Endothelial cell of hepatic sinusoid (primary cell): Measurements from ENCODE around the gene ANKRD12.
"Not testable (repeated sequence)": the region's sequence is repeated elsewhere in the genome, so short reads cannot be mapped to it uniquely, and the experiment has no call there.

Source experiments
- in situ Hi-C: cut with HindIII; loops from 2 replicates; pipeline ENCODE4 v1.10.0; 2017; ENCODE audit warnings: low sequenced_read_pairs

The ANKRD12 gene

GRCh38 chr18:9221661-9222060 is 85.1 kb downstream of the ANKRD12 start:
- in situ Hi-C loops, result no loop called here

- in situ Hi-C loops, result no loop called here
Measured at GRCh38 chr18:9223356-9223755, 86.8 kb downstream of the ANKRD12 start.

- in situ Hi-C loops, result no loop called here
Measured at GRCh38 chr18:9226463-9226862, 89.9 kb downstream of the ANKRD12 start.

GRCh38 chr18:9231852-9232486 is 95.4 kb downstream of the ANKRD12 start:
- in situ Hi-C loops, result no loop called here

- in situ Hi-C loops, result no loop called here
Measured at GRCh38 chr18:9232977-9233376, 96.4 kb downstream of the ANKRD12 start.

GRCh38 chr18:9233771-9234440 is 97.3 kb downstream of the ANKRD12 start:
- in situ Hi-C loops, result no loop called here

- in situ Hi-C loops, result no loop called here
Measured at GRCh38 chr18:9234528-9234927, 97.9 kb downstream of the ANKRD12 start.

- in situ Hi-C loops, result no loop called here
Measured at GRCh38 chr18:9237981-9238380, 101.4 kb downstream of the ANKRD12 start.

GRCh38 chr18:9239720-9240119 is 103.1 kb downstream of the ANKRD12 start:
- in situ Hi-C loops, result no loop called here

GRCh38 chr18:9240270-9240669 is 103.7 kb downstream of the ANKRD12 start:
- in situ Hi-C loops, result no loop called here

GRCh38 chr18:9243029-9243428 is 106.4 kb downstream of the ANKRD12 start:
- in situ Hi-C loops, result no loop called here

- in situ Hi-C loops, result no loop called here
Measured at GRCh38 chr18:9244376-9244775, 107.8 kb downstream of the ANKRD12 start.

GRCh38 chr18:9248661-9249060 is 112.1 kb downstream of the ANKRD12 start:
- in situ Hi-C loops, result no loop called here

GRCh38 chr18:9249254-9249653 is 112.7 kb downstream of the ANKRD12 start:
- in situ Hi-C loops, result no loop called here

GRCh38 chr18:9259173-9259572 is 122.6 kb downstream of the ANKRD12 start:
- in situ Hi-C loops, result no loop called here

- in situ Hi-C loops, result no loop called here
Measured at GRCh38 chr18:9260388-9261380, 124.1 kb downstream of the ANKRD12 start.

GRCh38 chr18:9263264-9263663 is 126.7 kb downstream of the ANKRD12 start:
- in situ Hi-C loops, result no loop called here

GRCh38 chr18:9264797-9265196 is 128.2 kb downstream of the ANKRD12 start:
- in situ Hi-C loops, result not testable (repeated sequence)

GRCh38 chr18:9273221-9273620 is 136.6 kb downstream of the ANKRD12 start:
- in situ Hi-C loops, result no loop called here

- in situ Hi-C loops, result no loop called here
Measured at GRCh38 chr18:9275890-9276289, 139.3 kb downstream of the ANKRD12 start.

- in situ Hi-C loops, result no loop called here
Measured at GRCh38 chr18:9278028-9278427, 141.4 kb downstream of the ANKRD12 start.
